HepG2 (cell line): ENCODE measurements around the gene NTN4. TPM values are rescaled to one million over a fixed set of nuclear protein-coding genes. Genes with fewer than 3 reads are reported as not detected.

Source experiments
- ATAC-seq: fragments of 200-7000 bp; cut with Tn5 transposase; 3 replicates; pipeline ENCODE4 v1.9.1; 2020; ENCODE audit warnings: mild to moderate bottlenecking, moderate library complexity
- BruUV-seq: library from RNA; stranded (reverse); fragments of 400-500 nt; replicated peaks from 2 replicates; lab custom pipeline; 2021; lab: Mats Ljungman, UMichigan
- CTCF ChIA-PET: fragments of 300-600 bp; formaldehyde crosslinking; extraction: SDS; loops from one replicate; lab custom pipeline; 2021; ENCODE audit warnings: low total read pairs, inconsistent platforms, low intra/inter-chr PET ratio; lab: Yijun Ruan, JAX
- POLR2A ChIA-PET: fragments of 350-600 bp; sonication (Branson Sonifier 250); formaldehyde crosslinking; loops from one replicate; lab custom pipeline; 2020; ENCODE audit warnings: antibody characterized with exemption, inconsistent platforms; lab: Yijun Ruan, JAX
- DNase-seq: peaks from one replicate; pipeline ENCODE4 v3.0.0-alpha.2; 2015; ENCODE audit warnings: low spot score
- FAIRE-seq: peaks from 3 replicates; lab custom pipeline; 2011; peaks lifted over from hg19 to GRCh38; lab: Jason Lieb, UNC
- H2AFZ ChIP-seq: one replicate; pipeline ENCODE4 v1.6.1; 2011; ENCODE audit warnings: low read length, inconsistent platforms
- H3K27ac ChIP-seq: fragments of 300-600 bp; 3 replicates; pipeline ENCODE4 v1.8.0; 2011; ENCODE audit warnings: mixed run types, mild to moderate bottlenecking, mixed read lengths, low read length, inconsistent platforms; ENCODE audit not compliant: insufficient read depth; ENCODE audit errors: extremely low read length
- H3K27me3 ChIP-seq, 2 experiments: fragments of 200-600 bp in 1 of 2; 2 replicates in 1 of 2; 3 replicates in 1 of 2; pipeline versions ENCODE4 v1.6.0 to v1.8.0; 2011; ENCODE audit warnings: low read length in 2 of 2, mild to moderate bottlenecking in 2 of 2, moderate library complexity in 2 of 2, inconsistent platforms in 1 of 2; ENCODE audit not compliant: insufficient read depth in 2 of 2, control insufficient read depth in 1 of 2
- H3K36me3 ChIP-seq, 2 experiments: fragments of 200-600 bp in 1 of 2; replicated peaks in 1 of 2; 2 replicates in 1 of 2; 3 replicates in 1 of 2; pipeline versions ENCODE4 v1.5.1 to v1.8.0; 2011; ENCODE audit warnings: low read length in 2 of 2, inconsistent platforms in 1 of 2; ENCODE audit not compliant: insufficient read depth in 2 of 2, control insufficient read depth in 1 of 2
- H3K4me1 ChIP-seq: 2 replicates; pipeline ENCODE4 v1.5.1; 2012; ENCODE audit warnings: low read length, inconsistent platforms; ENCODE audit not compliant: insufficient read depth
- H3K4me2 ChIP-seq: 2 replicates; pipeline ENCODE4 v1.6.0; 2011; ENCODE audit warnings: low read depth, low read length, inconsistent platforms
- H3K4me3 ChIP-seq, 3 experiments: fragments of 200-600 bp in 1 of 3; sonication (generic), shearing (Covaris generic) in 1 of 3; replicated peaks in 1 of 3; 2 replicates each; pipeline ENCODE4 v1.5.1; 2011 to 2016; ENCODE audit warnings: low read length in 3 of 3, inconsistent platforms in 2 of 3, low read depth in 2 of 3, mild to moderate bottlenecking in 2 of 3, control low read depth in 1 of 3, mixed read lengths in 1 of 3; ENCODE audit not compliant: insufficient read depth in 1 of 3
- H3K79me2 ChIP-seq: one replicate; pipeline ENCODE4 v1.6.1; 2011; ENCODE audit warnings: low read length, inconsistent platforms; ENCODE audit not compliant: insufficient read depth
- H3K9ac ChIP-seq: 2 replicates; pipeline ENCODE4 v1.6.0; 2011; ENCODE audit warnings: mild to moderate bottlenecking, low read depth, low read length, inconsistent platforms; ENCODE audit not compliant: insufficient read depth
- H3K9me3 ChIP-seq: 2 replicates; pipeline ENCODE4 v1.5.1; 2012; ENCODE audit warnings: mild to moderate bottlenecking, low read length
- H4K20me1 ChIP-seq: 2 replicates; pipeline ENCODE4 v1.6.0; 2011; ENCODE audit warnings: inconsistent platforms, mild to moderate bottlenecking, low read length, moderate library complexity; ENCODE audit not compliant: insufficient read depth
- FOXP4 ChIP-seq: sonication (generic); formaldehyde crosslinking; IDR thresholded peaks from 2 replicates; pipeline ENCODE4 v1.4.0; 2020; ENCODE audit warnings: missing genetic modification reagents
- HES4 ChIP-seq: sonication (generic); formaldehyde crosslinking; IDR thresholded peaks from 2 replicates; pipeline ENCODE4 v1.9.0; 2021; ENCODE audit warnings: mild to moderate bottlenecking, missing genetic modification reagents, borderline replicate concordance
- IRF1 ChIP-seq: sonication (generic); formaldehyde crosslinking; IDR thresholded peaks from 2 replicates; pipeline ENCODE4 v1.4.0; 2020; ENCODE audit warnings: low read depth, mild to moderate bottlenecking, missing genetic modification reagents
- NR1H2 ChIP-seq: sonication (generic); formaldehyde crosslinking; IDR thresholded peaks from 2 replicates; pipeline ENCODE4 v1.8.1; 2022; ENCODE audit warnings: low read depth, missing genetic modification reagents, borderline replicate concordance
- ZBTB2 ChIP-seq: sonication (generic); formaldehyde crosslinking; IDR thresholded peaks from 2 replicates; pipeline ENCODE4 v1.8.0; 2022; ENCODE audit warnings: low read depth, missing genetic modification reagents
- ZBTB3 ChIP-seq: sonication (generic); formaldehyde crosslinking; IDR thresholded peaks from 2 replicates; pipeline ENCODE4 v1.4.0; 2020; ENCODE audit warnings: low read depth, mild to moderate bottlenecking, moderate library complexity, missing genetic modification reagents, borderline replicate concordance
- ZNF670 ChIP-seq: sonication (generic); formaldehyde crosslinking; IDR thresholded peaks from 2 replicates; pipeline ENCODE4 v1.8.0; 2022; ENCODE audit warnings: mild to moderate bottlenecking, missing genetic modification reagents, borderline replicate concordance
- ZNF704 ChIP-seq: sonication (generic); formaldehyde crosslinking; IDR thresholded peaks from 2 replicates; pipeline ENCODE4 v1.8.1; 2023; ENCODE audit warnings: mild to moderate bottlenecking, inconsistent platforms, moderate library complexity, missing genetic modification reagents, borderline replicate concordance
- ZNF710 ChIP-seq: sonication (generic); formaldehyde crosslinking; IDR thresholded peaks from 2 replicates; pipeline ENCODE4 v1.5.0; 2020; ENCODE audit warnings: mild to moderate bottlenecking, missing genetic modification reagents, borderline replicate concordance
- WGBS: methylation state at CpG from one replicate; pipeline ENCODE4 v1.1.6; 2017; ENCODE audit warnings: low lambda C conversion rate; 5-methylcytosine and 5-hydroxymethylcytosine counted together
- in situ Hi-C: cut with HindIII; loops from 2 replicates; pipeline ENCODE4 v1.10.0; 2017; ENCODE audit warnings: low pct_unique_long_range_greater_than_20kb; ENCODE audit not compliant: extremely low pct_ligation_motif_present
- intact Hi-C: fragments of 100-400 bp; cut with micrococcal nuclease; formaldehyde crosslinking; loops from one replicate; pipeline ENCODE4 v1.10.0; 2022; ENCODE audit not compliant: unreplicated experiment
- polyA plus RNA-seq, 8 experiments: library from polyadenylated mRNA; depleted of rRNA in 3 of 8; stranded (reverse) in 7 of 8; unstranded in 1 of 8; fragments of >200 nt; fragmentation: Illumina TruSeq in 4 of 8; extraction: Trizol in 4 of 8; gene quantifications; 2 replicates each; pipeline versions ENCODE4 v1.2.1 to v1.2.3, GENCODE V29; 2011 to 2016; ENCODE audit warnings: low read depth in 4 of 8, missing spikeins in 1 of 8, mixed read lengths in 1 of 8; ENCODE audit not compliant: insufficient read depth in 1 of 8
- total RNA-seq, 5 experiments: library from RNA; depleted of rRNA; stranded (reverse); fragments of >200 nt; fragmentation: Illumina TruSeq; extraction: Trizol; gene quantifications; 2 replicates each; pipeline ENCODE4 v1.2.3, GENCODE V29; 2016; ENCODE audit warnings: low read depth in 1 of 5
- TF ChIP-seq, protein P1 (sequence below): sonication (generic); formaldehyde crosslinking; IDR thresholded peaks from 2 replicates; pipeline ENCODE4 v1.4.0; 2020; ENCODE audit warnings: low read depth, missing genetic modification reagents

Gene NTN4
- total and polyA plus RNA-seq, 2 of the 13 experiments (the other 11 are each of a cell fraction or from before 2014, with no cell fraction given) = 7.8 to 11.5 TPM

DNA sequence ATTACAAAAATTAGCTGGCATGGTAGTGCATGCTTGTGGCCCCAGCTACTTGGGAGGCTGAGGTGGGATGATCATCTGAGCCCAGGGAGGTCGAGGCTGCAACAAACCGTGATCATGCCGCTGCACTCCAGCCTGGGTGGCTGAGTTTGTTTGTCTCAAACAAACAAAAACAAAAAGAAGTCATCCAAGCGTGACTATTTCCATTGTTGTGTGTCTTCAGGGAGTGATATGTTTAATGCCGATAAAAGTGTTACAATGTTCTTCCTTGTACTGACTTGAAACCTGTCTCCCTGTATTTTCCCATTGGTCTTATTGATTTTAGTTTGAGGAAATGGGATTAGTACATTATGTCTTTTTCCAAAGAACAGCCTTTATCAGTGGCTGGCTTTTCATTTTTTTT lies 163.7 kb downstream of the NTN4 start:
- H3K79me2 ChIP-seq = no peaks in the 10 kb centered on the region
- no TSS peak for BruUV-seq
- ChIA-PET CTCF (no interaction called here), POLR2A (no interaction called here)
- 51% methylated on average over 5 of the region's 5 CpGs for WGBS
- no peaks in the 10 kb centered on the region for H4K20me1 ChIP-seq
- no peak overlapping the region for H3K27ac ChIP-seq
- H3K9ac ChIP-seq = no peak overlapping the region
- ATAC-seq = no peak
- no peaks in the 10 kb centered on the region for H3K9me3 ChIP-seq
- peaks cover 14% of the 10 kb centered on the region for H3K4me1 ChIP-seq
- intact Hi-C loops (loop anchor here (10.0 kb wide), 1 partner anchor 88 kb away; no protein-coding TSS in a partner anchor), in situ Hi-C loops (loop anchor here (10.0 kb wide), 1 partner anchor 178 kb away; no protein-coding TSS in a partner anchor)
- H2AFZ ChIP-seq = no peak overlapping the region
- no peak overlapping the region for H3K4me3 ChIP-seq
- H3K4me2 ChIP-seq = no peak overlapping the region
- no peaks in the 10 kb centered on the region for H3K36me3 ChIP-seq
- no peaks in the 10 kb centered on the region; a peak in 1 of 5 replicates for H3K27me3 ChIP-seq
- DNase-seq = no peak
- no peak for FAIRE-seq
- TF ChIP-seq HES4 (CRISPR knock-in tag) = no peak
- TF ChIP-seq, protein P1, sequence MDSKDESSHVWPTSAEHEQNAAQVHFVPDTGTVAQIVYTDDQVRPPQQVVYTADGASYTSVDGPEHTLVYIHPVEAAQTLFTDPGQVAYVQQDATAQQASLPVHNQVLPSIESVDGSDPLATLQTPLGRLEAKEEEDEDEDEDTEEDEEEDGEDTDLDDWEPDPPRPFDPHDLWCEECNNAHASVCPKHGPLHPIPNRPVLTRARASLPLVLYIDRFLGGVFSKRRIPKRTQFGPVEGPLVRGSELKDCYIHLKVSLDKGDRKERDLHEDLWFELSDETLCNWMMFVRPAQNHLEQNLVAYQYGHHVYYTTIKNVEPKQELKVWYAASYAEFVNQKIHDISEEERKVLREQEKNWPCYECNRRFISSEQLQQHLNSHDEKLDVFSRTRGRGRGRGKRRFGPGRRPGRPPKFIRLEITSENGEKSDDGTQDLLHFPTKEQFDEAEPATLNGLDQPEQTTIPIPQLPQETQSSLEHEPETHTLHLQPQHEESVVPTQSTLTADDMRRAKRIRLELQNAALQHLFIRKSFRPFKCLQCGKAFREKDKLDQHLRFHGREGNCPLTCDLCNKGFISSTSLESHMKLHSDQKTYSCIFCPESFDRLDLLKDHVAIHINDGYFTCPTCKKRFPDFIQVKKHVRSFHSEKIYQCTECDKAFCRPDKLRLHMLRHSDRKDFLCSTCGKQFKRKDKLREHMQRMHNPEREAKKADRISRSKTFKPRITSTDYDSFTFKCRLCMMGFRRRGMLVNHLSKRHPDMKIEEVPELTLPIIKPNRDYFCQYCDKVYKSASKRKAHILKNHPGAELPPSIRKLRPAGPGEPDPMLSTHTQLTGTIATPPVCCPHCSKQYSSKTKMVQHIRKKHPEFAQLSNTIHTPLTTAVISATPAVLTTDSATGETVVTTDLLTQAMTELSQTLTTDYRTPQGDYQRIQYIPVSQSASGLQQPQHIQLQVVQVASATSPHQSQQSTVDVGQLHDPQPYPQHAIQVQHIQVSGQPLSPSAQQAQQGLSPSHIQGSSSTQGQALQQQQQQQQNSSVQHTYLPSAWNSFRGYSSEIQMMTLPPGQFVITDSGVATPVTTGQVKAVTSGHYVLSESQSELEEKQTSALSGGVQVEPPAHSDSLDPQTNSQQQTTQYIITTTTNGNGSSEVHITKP (CRISPR knock-in tag) = no peak
- no peak for TF ChIP-seq ZNF670 (CRISPR knock-in tag)
- TF ChIP-seq ZNF710 (CRISPR knock-in tag) = no peak
- no peak for TF ChIP-seq NR1H2 (CRISPR knock-in tag)
- no peak for TF ChIP-seq ZBTB3 (CRISPR knock-in tag)
- TF ChIP-seq FOXP4 (CRISPR knock-in tag) = no peak
- TF ChIP-seq ZNF704 (CRISPR knock-in tag) = no peak
- no peak for TF ChIP-seq ZBTB2
- TF ChIP-seq IRF1 = no peak
